Activated CD4-positive, alpha-beta T cell treated with anti-CD3 and anti-CD28 coated beads, Interleukin-2, amount 10 ng/mL, durations not matched to agents 7 days and 5 days (primary cell): ENCODE data around the gene SNX7. TPM values are rescaled to one million over a fixed set of nuclear protein-coding genes. Genes with fewer than 3 reads are reported as not detected.

Source experiments
- CTCF ChIA-PET: fragments of 350-600 bp; sonication (Branson Sonifier 250); formaldehyde crosslinking; loops from one replicate; lab custom pipeline; 2021; ENCODE audit warnings: antibody characterized with exemption; lab: Charles Lee
- POLR2A ChIA-PET: fragments of 350-600 bp; sonication (Branson Sonifier 250); formaldehyde crosslinking; loops from one replicate; lab custom pipeline; 2021; ENCODE audit warnings: antibody characterized with exemption; lab: Charles Lee
- DNase-seq: peaks from one replicate; pipeline ENCODE4 v3.0.0-alpha.2; 2020
- H3K27ac Mint-ChIP-seq: one replicate; pipeline ENCODE4 v1.8.0; 2021; ENCODE audit warnings: mild to moderate bottlenecking, moderate library complexity, mixed read lengths
- H3K27me3 Mint-ChIP-seq: one replicate; pipeline ENCODE4 v1.8.0; 2021; ENCODE audit warnings: mixed read lengths
- H3K36me3 Mint-ChIP-seq: one replicate; pipeline ENCODE4 v1.8.0; 2021; ENCODE audit warnings: low read depth, mixed read lengths
- H3K4me1 Mint-ChIP-seq: one replicate; pipeline ENCODE4 v1.8.0; 2021; ENCODE audit warnings: mixed read lengths
- H3K4me3 Mint-ChIP-seq: one replicate; pipeline ENCODE4 v1.8.0; 2021; ENCODE audit warnings: mild to moderate bottlenecking, moderate library complexity, mixed read lengths
- H3K9me3 Mint-ChIP-seq: one replicate; pipeline ENCODE4 v1.8.0; 2021; ENCODE audit warnings: mixed read lengths
- total RNA-seq, 2 experiments: library from RNA; stranded (reverse); gene quantifications; one replicate each; pipeline ENCODE4 v1.2.3, GENCODE V29; 2021

SNX7 gene
- total RNA-seq, 2 experiments from 2014 or later, result not detected

DNA sequence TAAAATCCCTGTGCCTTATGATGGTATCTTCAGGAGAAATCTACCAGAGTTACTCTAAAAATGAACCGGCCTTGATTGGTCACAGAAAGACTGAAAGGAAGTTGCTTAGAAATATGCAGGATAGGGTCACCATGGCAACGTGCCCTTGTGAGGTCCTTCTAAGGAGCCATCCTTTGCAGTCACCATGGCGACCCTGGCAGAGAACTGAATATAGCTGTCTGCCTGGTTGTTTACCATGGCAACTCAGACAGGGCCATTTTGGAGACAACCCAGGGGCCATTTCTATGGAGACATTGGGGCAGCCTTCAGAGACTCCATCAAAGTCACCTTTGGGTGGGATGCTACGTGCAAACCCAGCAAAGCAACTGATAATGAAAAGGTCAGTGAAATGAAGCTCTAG, 43.0 kb downstream of the SNX7 start:
- CTCF ChIA-PET, result interaction anchor here (0.7 kb wide), 1 partner anchor 1139 kb away, joined by 3 read pairs; no protein-coding TSS in a partner anchor
- H3K36me3 Mint-ChIP-seq, result no peaks in the 10 kb centered on the region
- H3K4me1 Mint-ChIP-seq, result no peaks in the 10 kb centered on the region
- H3K27me3 Mint-ChIP-seq, result peaks cover 2% of the 10 kb centered on the region
- no peak overlapping the region for H3K4me3 Mint-ChIP-seq
- DNase-seq, result no peak
- POLR2A ChIA-PET, result no interaction called here
- H3K27ac Mint-ChIP-seq, result no peak overlapping the region
- H3K9me3 Mint-ChIP-seq, result no peaks in the 10 kb centered on the region

- ChIA-PET POLR2A (no interaction called here), CTCF (no interaction called here)
- Mint-ChIP-seq H3K4me3 (no peak overlapping the region), H3K27me3 (peaks cover 2% of the 10 kb centered on the region), H3K4me1 (no peaks in the 10 kb centered on the region), H3K27ac (no peak overlapping the region), H3K9me3 (no peaks in the 10 kb centered on the region), H3K36me3 (no peaks in the 10 kb centered on the region)
- no peak for DNase-seq
Measured at GRCh38 chr1:98704971-98705370, 43.5 kb downstream of the SNX7 start.

- Mint-ChIP-seq H3K27ac (no peak overlapping the region), H3K9me3 (no peaks in the 10 kb centered on the region), H3K36me3 (no peaks in the 10 kb centered on the region), H3K4me1 (no peaks in the 10 kb centered on the region), H3K4me3 (no peak overlapping the region), H3K27me3 (peaks cover 2% of the 10 kb centered on the region)
- DNase-seq, result no peak
- ChIA-PET POLR2A (no interaction called here), CTCF (no interaction called here)
Measured at GRCh38 chr1:98705591-98705990, 44.1 kb downstream of the SNX7 start.

DNA sequence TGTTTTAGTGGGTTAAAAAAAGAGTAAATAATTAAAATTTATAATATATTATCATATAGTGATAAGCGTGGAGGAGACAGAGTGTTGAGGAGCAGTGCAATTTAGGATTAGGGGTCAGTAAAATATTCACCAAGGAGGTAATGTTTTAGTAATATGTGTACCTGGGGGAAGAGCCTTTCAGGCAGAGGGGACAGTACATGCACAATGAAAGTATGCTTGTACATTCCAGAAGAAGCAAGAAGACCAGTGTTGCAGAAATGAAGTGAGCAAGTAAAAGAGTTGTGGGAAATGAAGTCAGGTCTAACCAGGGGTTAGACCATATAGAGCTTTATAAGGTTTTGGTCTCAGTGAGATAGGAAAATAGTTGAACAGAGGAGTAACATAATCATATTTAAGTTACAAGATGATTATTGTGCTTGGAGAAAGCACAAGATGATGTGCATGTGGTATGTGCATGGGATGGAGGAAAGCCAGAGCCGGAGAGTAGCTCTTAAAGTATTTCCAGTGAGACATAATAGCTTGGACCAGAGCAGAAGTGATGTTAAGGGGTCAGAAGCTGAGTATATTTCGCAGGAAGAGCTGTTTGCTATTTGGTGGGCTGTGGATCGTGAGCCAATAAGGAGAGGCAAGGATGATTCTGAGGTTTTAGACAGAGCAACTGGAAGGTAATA, 44.8 kb downstream of the SNX7 start:
- H3K27ac Mint-ChIP-seq, result no peak overlapping the region
- no peak for DNase-seq
- no peaks in the 10 kb centered on the region for H3K9me3 Mint-ChIP-seq
- no peaks in the 10 kb centered on the region for H3K4me1 Mint-ChIP-seq
- ChIA-PET POLR2A (no interaction called here), CTCF (no interaction called here)
- H3K27me3 Mint-ChIP-seq, result peaks cover 2% of the 10 kb centered on the region
- no peak overlapping the region for H3K4me3 Mint-ChIP-seq
- H3K36me3 Mint-ChIP-seq, result no peaks in the 10 kb centered on the region

- Mint-ChIP-seq H3K27ac (no peak overlapping the region), H3K4me1 (no peaks in the 10 kb centered on the region), H3K36me3 (no peaks in the 10 kb centered on the region), H3K27me3 (peaks cover 2% of the 10 kb centered on the region), H3K4me3 (no peak overlapping the region), H3K9me3 (no peaks in the 10 kb centered on the region)
- ChIA-PET POLR2A (no interaction called here), CTCF (no interaction called here)
- DNase-seq, result no peak
Measured at GRCh38 chr1:98707556-98707955, 46.0 kb downstream of the SNX7 start.

DNA sequence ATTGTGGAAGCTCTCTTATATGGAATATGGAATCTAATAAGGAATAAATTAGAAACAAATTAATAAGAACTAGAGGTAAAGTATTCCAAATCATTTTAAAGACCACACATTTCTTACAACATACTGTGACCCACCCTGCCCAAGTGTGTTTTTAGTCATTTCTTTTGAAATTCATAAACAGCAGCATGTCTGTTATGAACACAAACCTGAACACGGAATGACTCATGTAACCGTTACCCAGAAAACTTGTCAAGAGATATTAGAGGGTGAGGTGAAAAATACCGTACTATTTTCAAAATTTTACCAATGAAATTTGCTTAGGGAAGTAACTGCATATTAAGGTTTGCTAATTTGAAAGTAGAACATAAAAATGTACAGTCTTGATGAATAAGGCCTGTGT, 48.4 kb downstream of the SNX7 start:
- Mint-ChIP-seq H3K27me3 (peaks cover 2% of the 10 kb centered on the region), H3K36me3 (no peaks in the 10 kb centered on the region), H3K9me3 (no peaks in the 10 kb centered on the region), H3K4me3 (no peak overlapping the region), H3K4me1 (no peaks in the 10 kb centered on the region), H3K27ac (no peak overlapping the region)
- ChIA-PET CTCF (no interaction called here), POLR2A (no interaction called here)
- no peak for DNase-seq

DNA sequence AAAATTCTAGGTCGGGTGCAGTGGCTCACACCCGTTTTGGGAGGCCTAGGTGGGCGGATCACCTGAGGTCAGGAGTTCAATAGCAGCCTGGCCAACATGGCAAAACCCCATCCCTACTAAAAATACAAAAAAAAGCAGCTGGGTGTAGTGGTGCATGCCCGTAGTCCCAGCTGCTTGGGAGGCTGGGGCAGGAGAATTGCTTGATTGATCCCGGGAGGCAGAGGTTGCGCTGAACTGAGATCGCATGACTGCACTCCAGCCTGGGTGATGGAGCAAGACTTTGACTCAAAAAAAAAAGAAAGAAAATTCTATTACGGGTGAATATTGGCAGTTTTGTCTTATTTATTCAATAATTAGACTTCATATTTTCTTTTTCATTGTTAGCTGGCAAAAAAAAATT, 62.1 kb downstream of the SNX7 start:
- no peaks in the 10 kb centered on the region for H3K27me3 Mint-ChIP-seq
- H3K4me1 Mint-ChIP-seq, result no peaks in the 10 kb centered on the region
- CTCF ChIA-PET, result interaction anchor here (0.6 kb wide), 4 partner anchors 780 to 1817 kb away, joined by 3 to 4 read pairs (median 4); no protein-coding TSS in a partner anchor
- H3K9me3 Mint-ChIP-seq, result no peaks in the 10 kb centered on the region
- POLR2A ChIA-PET, result no interaction called here
- DNase-seq, result no peak
- H3K4me3 Mint-ChIP-seq, result no peak overlapping the region
- no peak overlapping the region for H3K27ac Mint-ChIP-seq
- H3K36me3 Mint-ChIP-seq, result no peaks in the 10 kb centered on the region

GRCh38 chr1:98732985-98733781, 71.7 kb downstream of the SNX7 start:
- Mint-ChIP-seq H3K9me3 (no peaks in the 10 kb centered on the region), H3K4me1 (no peaks in the 10 kb centered on the region), H3K36me3 (no peaks in the 10 kb centered on the region), H3K27me3 (peaks cover 13% of the 10 kb centered on the region), H3K4me3 (no peak overlapping the region), H3K27ac (no peak overlapping the region)
- ChIA-PET POLR2A (no interaction called here), CTCF (no interaction called here)
- DNase-seq, result no peak

- POLR2A ChIA-PET, result no interaction called here
- Mint-ChIP-seq H3K27ac (no peak overlapping the region), H3K36me3 (no peaks in the 10 kb centered on the region), H3K4me1 (no peaks in the 10 kb centered on the region), H3K4me3 (no peak overlapping the region), H3K9me3 (no peaks in the 10 kb centered on the region), H3K27me3 (peaks cover 13% of the 10 kb centered on the region)
- CTCF ChIA-PET, result interaction anchor here (0.6 kb wide), 1 partner anchor 376 kb away, joined by 3 read pairs; no protein-coding TSS in a partner anchor
- DNase-seq, result no peak
Measured at GRCh38 chr1:98733782-98734112, 72.2 kb downstream of the SNX7 start.

DNA sequence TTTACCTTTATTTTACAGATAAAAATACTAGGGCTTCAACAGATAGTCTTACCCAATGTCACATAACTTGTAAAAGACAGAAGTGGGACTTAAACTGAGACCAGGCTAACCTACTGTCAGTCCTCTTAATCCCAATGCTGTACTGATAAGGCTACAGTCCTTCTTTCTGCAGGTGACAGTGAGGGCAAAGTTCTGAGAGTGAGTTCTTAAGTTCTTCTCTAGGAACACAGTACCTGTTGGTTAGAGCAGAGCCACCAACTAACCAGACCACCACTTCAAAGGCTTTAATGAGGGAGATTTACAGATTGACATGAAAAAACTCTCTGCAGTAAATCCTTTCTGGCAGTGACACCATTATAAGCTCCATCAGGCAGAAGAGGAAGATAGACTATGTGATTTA, 74.2 kb downstream of the SNX7 start:
- Mint-ChIP-seq H3K36me3 (no peaks in the 10 kb centered on the region), H3K27me3 (peaks cover 11% of the 10 kb centered on the region), H3K9me3 (no peaks in the 10 kb centered on the region), H3K27ac (no peak overlapping the region), H3K4me3 (no peak overlapping the region), H3K4me1 (no peaks in the 10 kb centered on the region)
- DNase-seq, result no peak
- POLR2A ChIA-PET, result no interaction called here
- CTCF ChIA-PET, result no interaction called here

- CTCF ChIA-PET, result no interaction called here
Measured at GRCh38 chr1:98737835-98738234, 76.3 kb downstream of the SNX7 start.

DNA sequence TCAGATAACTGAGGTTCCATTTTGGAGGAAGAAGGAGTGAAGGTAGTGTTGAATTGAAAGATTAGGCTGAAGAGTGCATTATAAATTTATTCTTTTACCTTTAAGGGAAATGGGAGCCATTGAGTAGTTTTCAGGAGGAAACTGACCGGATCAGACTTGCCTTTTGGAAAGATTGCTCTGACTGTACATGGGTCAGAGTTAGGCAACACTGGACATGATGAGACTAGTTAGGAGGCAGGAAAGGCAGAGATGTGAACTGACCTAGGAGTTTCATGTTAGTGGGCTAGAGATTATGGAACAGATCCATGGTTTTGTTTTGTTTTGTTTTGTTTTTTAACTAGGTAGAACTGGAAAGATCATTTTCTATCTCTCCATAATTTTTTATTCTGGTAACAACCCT, 78.2 kb downstream of the SNX7 start:
- POLR2A ChIA-PET, result no interaction called here
- Mint-ChIP-seq H3K9me3 (no peaks in the 10 kb centered on the region), H3K27ac (no peak overlapping the region), H3K4me3 (no peak overlapping the region), H3K4me1 (no peaks in the 10 kb centered on the region), H3K36me3 (no peaks in the 10 kb centered on the region), H3K27me3 (peaks cover 12% of the 10 kb centered on the region)
- no peak for DNase-seq
- CTCF ChIA-PET, result no interaction called here

More at GRCh38 chr1:98737835-98738234, 76.3 kb downstream of the SNX7 start:
- Mint-ChIP-seq H3K4me1 (no peaks in the 10 kb centered on the region), H3K27me3 (peaks cover 11% of the 10 kb centered on the region), H3K27ac (no peak overlapping the region), H3K36me3 (no peaks in the 10 kb centered on the region), H3K4me3 (no peak overlapping the region), H3K9me3 (no peaks in the 10 kb centered on the region)
- DNase-seq, result no peak
- POLR2A ChIA-PET, result no interaction called here

DNA sequence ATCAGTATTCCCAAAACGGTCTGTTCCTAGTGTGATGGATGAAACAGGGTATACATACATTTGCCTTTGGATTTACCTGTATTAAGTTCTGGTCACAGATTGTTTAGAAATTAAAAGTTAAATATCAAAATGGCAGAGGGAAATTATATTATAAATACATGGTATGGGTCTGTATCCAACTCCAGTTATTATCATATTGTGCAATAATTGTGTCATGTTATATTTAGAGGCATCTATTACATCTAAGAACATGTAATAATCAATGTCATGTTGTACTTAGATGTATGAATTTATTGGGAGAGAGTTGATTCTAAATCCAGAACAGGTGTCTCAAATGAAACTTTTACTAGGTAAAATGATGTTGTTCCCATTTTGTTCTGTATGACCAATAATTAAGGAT, 79.6 kb downstream of the SNX7 start:
- POLR2A ChIA-PET, result no interaction called here

More for the DNA sequence above, 79.6 kb downstream of the SNX7 start:
- Mint-ChIP-seq H3K27ac (no peak overlapping the region), H3K4me3 (no peak overlapping the region), H3K36me3 (no peaks in the 10 kb centered on the region), H3K27me3 (peaks cover 13% of the 10 kb centered on the region), H3K4me1 (no peaks in the 10 kb centered on the region), H3K9me3 (no peaks in the 10 kb centered on the region)
- DNase-seq, result no peak
- CTCF ChIA-PET, result no interaction called here
